HG03439 (cell line): ENCODE measurements around the gene MACROD1.

ENCODE experiments used
- ATAC-seq: cut with Tn5 transposase; IDR thresholded peaks from one replicate; pipeline ENCODE4 v1.9.1; 2021; ENCODE audit warnings: mild to moderate bottlenecking, moderate library complexity; ENCODE audit not compliant: unreplicated experiment

Gene MACROD1

GRCh38 chr11:64078905-64079304 lies 87.0 kb downstream of the MACROD1 start:
- no peak for ATAC-seq

- ATAC-seq: no peak
Observed at GRCh38 chr11:64078284-64078683, 87.6 kb downstream of the MACROD1 start.

DNA sequence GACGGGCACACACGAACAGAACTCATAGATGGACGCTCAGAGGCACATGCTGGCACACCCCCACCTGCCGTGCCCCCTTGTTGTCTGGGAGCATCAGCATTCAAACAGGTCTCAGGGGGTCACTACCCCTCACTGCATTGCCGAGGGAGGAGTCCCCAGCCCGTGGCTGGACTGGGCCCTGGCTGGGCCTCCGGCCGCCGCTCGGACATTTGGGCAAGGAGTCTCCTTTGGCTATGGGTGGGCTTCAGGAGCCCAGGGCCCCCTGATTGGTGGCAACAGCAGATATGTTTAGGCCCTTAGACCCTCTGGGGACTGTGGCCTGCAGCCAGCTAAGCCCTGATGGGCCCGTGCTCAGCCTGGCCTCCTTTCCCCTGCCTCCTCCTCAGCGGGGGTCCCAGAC lies 88.3 kb downstream of the MACROD1 start:
- ATAC-seq: no peak

GRCh38 chr11:64076758-64077157 lies 89.2 kb downstream of the MACROD1 start:
- no peak for ATAC-seq

GRCh38 chr11:64074239-64074638 lies 91.7 kb downstream of the MACROD1 start:
- ATAC-seq: no peak

DNA sequence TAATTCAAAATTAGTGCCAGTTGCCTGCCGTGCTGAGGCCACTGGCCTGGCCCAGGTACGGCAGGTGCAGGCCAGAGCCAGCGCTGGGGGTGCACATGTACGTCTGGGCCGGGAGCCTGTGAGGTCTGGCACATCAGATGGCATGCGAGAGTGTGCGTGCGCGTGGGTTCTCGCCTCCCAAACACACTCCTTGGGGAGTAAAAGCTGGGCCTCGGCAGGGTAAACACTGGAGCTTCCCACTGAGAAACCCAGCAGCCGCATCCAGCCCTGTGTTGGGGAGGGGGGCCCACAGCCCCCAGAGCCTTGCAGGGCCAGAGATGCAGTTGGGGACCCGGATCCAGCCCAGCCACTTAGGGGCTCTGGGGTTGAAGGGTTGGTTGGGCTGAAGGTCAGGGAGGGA lies 92.4 kb downstream of the MACROD1 start:
- ATAC-seq: no peak

GRCh38 chr11:64072871-64073270 lies 93.0 kb downstream of the MACROD1 start:
- ATAC-seq: no peak

DNA sequence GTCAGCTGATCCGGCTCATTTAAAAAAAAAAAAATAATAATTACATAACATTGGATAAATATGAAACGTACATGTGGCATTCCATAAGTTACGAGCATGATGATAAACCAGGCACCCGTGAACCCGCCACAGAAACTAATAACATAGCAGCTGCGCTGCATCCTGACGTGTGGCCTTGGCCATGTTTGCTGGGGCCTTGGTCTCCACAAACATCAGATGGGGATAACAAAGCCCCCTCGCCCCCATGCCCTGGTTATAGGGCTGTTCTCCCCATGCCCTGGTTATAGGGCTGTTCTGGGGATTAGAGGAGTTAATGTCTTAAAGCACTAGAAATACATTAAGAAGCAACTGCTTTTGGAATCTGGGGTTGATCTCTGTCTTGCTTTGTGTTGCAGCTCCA lies 93.5 kb downstream of the MACROD1 start:
- no peak for ATAC-seq

DNA sequence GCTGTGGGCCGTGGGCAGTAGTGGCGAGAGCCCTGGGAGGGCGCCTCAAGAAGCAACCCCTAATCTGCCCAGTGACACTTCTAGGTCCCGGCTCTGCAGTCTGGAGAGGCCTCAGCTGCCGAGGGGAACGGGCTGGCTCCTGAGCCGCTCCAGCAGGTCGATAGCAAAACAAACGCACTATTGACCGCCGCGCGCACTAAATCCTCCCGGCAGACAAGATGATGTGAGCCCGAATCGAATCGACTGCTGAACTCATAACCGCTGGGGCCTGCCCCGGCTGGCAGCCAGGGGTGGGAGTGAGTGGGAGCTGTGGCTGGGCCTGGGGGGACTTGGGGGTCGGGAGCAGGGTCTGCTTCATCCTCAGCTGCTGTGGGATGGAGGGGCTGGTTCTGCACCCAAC lies 94.1 kb downstream of the MACROD1 start:
- no peak for ATAC-seq

DNA sequence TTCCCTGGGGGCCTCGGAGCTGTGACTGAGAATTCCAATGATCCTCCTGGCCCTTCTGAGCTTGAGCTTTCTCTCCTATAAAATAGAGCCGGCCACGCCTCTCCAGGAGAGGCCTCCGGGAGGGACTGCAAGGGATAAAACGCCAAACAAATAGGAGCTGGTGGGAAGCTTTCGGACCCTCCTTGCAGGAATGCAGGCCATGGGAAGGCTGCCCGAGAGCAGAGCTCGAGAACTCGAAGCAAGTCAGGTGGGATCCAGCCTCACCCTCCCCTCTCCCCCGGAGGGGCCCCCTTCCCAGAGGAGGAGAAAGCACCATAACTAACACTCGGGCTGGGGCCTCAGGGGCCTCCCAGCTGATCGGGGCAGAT lies 95.6 kb downstream of the MACROD1 start:
- ATAC-seq: no peak

DNA sequence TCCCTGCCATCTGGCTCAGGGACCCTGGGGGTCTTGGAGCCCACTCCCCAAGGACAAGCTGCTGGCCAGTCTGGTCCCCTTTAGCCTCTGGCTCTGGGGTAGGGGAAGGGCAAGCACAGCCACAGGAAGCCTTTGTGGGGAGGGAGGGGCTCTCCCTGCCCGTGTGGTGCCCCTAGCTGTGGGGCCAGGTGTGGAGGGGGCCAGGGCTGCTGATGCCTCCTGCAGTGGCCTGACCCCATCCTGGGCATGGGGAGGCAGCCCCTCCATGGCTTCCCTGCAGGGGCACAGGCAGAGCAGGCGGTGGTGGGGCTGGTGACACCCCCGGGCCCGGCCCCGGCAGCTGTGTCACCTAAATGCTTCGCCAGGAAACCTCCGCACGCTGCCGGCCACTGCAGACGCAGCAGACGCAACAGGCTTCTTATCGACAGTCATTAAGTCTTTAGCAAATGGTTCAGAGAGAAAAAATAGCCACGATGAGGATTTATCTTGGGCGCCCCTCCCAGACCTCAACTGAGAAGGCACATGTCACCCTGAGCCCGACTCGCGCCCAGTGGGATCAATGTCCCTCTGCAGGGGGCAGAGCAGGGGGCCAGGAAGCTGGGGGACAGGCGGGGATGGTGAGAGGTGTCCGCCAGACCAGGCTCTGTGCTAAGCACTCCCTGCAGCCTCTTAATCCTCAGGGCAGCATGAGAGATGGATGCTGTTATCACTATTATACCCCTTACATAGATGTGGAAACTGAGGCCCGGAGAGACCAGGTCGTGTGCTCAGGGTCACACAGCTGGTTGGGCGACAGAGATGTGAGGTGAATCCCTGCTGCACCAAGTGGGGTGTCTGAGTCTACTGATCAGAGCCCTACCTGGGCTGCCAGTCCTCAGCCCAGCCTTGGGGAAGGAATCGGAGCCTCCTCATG lies 96.3 kb downstream of the MACROD1 start:
- ATAC-seq: no peak

DNA sequence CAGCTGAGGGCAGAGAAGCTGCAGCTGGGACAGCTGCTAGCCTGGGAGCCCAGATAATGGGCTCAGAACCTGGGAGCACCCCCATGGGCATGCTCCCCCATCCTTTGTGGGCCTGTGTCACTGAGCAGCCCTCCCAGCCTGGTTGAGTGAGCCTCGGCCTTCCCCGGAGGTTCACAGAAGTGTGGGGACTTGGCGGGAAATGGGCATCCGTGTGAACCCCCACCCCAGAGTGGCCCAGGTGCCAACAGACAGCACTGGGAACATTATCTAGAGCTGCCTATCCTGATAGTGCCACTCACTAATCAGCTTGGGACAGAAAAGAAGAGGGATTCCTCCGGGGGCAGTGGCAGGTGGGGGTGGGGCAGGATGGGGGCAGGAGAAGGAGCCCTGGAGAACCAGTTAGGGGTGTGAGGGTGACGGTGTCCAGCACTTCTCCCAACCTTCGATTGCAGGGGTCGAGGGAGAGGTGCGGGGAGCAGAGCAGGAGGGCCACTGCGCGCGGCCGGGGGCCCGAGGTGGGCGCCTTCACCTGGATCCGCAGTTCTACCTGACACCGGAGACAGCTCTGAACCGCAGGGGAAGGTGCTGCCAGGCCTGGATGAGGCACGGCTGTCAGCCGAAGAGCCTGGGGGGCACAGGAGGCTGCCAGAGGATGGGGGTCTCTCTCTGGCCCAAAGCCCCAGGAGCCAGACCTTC lies 97.1 kb downstream of the MACROD1 start:
- no peak for ATAC-seq

GRCh38 chr11:64067230-64067993 lies 98.5 kb downstream of the MACROD1 start:
- no peak for ATAC-seq

- ATAC-seq: no peak
Observed at GRCh38 chr11:64065712-64066111, 100.2 kb downstream of the MACROD1 start.

DNA sequence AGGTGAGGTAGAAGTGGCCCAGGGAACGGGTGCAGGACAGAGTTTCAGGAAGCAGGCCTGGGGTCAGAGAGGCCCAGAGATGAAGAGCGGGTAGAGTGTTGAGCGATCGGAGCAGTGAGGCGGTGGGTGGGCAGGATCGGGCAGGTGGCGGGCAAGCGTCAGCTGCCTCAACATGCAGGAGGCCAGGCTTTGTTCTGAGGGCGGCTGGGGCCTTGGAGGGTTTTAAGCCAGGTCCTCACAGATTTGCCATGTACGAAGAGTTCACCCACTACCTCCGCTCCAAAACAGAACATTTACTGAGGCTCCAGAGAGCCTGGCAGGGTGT lies 100.8 kb downstream of the MACROD1 start:
- ATAC-seq: no peak

GRCh38 chr11:64064374-64065140 lies 101.4 kb downstream of the MACROD1 start:
- ATAC-seq: no peak

GRCh38 chr11:64063777-64064176 lies 102.1 kb downstream of the MACROD1 start:
- no peak for ATAC-seq

DNA sequence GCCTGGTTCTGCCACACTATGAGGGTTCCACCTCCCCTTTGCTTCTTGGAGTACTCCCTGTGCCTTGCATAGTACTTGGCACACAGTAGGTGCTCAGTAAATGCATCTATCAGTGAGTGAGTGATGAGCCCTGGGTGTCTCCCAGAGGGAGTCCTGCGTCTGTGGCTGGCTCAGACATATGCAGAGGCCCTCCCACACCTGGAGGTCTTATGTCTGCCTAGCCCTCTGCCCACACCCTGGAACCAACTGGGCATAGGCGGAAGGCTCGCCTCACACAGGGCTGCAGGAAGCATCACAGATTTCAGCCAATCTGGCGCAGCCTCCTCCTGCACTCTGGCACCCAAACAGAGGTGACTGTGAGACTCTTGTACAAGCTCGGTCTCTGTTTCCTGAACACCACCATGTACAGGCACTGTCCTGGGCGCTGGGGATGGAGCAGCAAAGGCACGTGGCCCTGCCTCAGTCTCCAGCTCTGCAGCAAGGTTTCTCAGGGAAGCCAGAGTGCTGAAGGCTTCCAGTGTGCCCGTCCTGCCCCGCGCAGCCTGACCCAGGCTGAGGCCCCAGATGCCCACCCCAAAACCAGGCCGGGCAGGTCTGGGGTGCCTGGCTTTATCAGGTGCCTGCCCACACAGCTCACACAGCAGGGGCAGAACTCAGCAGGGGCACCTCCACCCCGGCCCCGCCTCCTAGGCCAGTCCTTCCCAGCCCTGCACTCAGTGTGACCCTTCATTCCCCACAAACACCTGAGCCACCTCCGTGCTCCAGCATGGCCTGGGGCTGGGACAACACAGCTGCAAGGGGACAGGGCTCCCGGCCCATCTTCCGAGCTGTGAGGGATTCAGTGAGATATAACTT lies 103.5 kb downstream of the MACROD1 start:
- no peak for ATAC-seq

DNA sequence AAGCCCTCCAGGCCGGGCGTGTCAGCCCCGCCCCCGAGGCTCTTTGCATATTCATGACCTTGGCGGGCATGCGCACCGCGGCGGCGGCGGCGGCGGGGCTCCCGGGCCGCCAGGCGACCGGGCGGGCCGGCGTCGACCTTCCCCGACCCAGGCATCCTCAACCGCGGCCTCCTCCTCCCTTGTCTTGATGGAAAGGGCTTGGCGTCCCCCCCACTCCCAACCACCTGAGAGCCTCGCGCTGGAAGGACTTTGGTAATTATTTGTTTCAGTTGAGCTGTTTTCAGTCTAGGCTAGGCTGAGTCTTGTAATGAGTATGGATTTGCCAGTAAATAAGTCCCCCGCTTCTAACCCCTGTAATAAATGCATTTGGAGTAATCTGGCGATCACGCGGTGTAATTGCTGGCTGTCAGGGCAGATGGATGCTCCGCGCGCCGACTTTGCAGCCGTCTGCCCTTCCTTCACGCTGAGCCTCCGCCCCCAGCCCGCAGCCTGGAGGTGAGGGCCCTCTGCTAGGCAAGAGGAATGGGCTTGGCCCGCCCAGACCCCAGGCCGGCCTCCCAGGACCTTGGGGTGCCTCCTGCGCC lies 105.0 kb downstream of the MACROD1 start:
- ATAC-seq: no peak
